Chondrocyte (in vitro differentiated cells): ENCODE data around the gene FANCE. TPM values are rescaled to one million over a fixed set of nuclear protein-coding genes. Genes with fewer than 3 reads are reported as not detected.

Experiments
- DNase-seq: peaks from one replicate; pipeline ENCODE4 v3.0.0; 2021; ENCODE audit warnings: mixed read lengths, low spot score
- H3K27ac Mint-ChIP-seq: one replicate; pipeline ENCODE4 v1.8.0; 2021; ENCODE audit warnings: mild to moderate bottlenecking, moderate library complexity, mixed read lengths; ENCODE audit not compliant: unreplicated experiment
- H3K27me3 Mint-ChIP-seq: 2 replicates; pipeline ENCODE4 v1.8.0; 2021; ENCODE audit warnings: low read depth, mixed read lengths
- H3K36me3 Mint-ChIP-seq: 2 replicates; pipeline ENCODE4 v1.8.0; 2021; ENCODE audit warnings: low read depth, mixed read lengths
- H3K4me1 Mint-ChIP-seq: 2 replicates; pipeline ENCODE4 v1.8.0; 2021; ENCODE audit warnings: low read depth, mild to moderate bottlenecking, mixed read lengths
- H3K4me3 Mint-ChIP-seq: one replicate; pipeline ENCODE4 v1.8.0; 2021; ENCODE audit warnings: mild to moderate bottlenecking, moderate library complexity, mixed read lengths; ENCODE audit not compliant: unreplicated experiment
- H3K9me3 Mint-ChIP-seq: 2 replicates; pipeline ENCODE4 v1.8.0; 2021; ENCODE audit warnings: low read depth, mixed read lengths
- CTCF ChIP-seq: fragments of 200-600 bp; sonication (generic); IDR thresholded peaks from 2 replicates; pipeline ENCODE4 v1.5.0; 2021; ENCODE audit warnings: antibody characterized with exemption, mild to moderate bottlenecking, moderate library complexity
- total RNA-seq: library from RNA; stranded (reverse); gene quantifications from 3 replicates; pipeline ENCODE4 v1.2.1, GENCODE V29; 2021

The FANCE gene
- total RNA-seq, 1 donor from 2014 or later, result 6.8 TPM

GRCh38 chr6:35501784-35502183, 49.6 kb downstream of the FANCE start:
- H3K27ac Mint-ChIP-seq, result peak overlapping the region; percentile 36
- H3K9me3 Mint-ChIP-seq, result no peaks in the 10 kb centered on the region
- peaks cover 3% of the 10 kb centered on the region for H3K27me3 Mint-ChIP-seq
- H3K4me3 Mint-ChIP-seq, result no peak overlapping the region
- TF ChIP-seq CTCF, result no peak
- H3K36me3 Mint-ChIP-seq, result no peaks in the 10 kb centered on the region
- DNase-seq, result no peak
- H3K4me1 Mint-ChIP-seq, result peaks cover 27% of the 10 kb centered on the region

- Mint-ChIP-seq H3K36me3 (no peaks in the 10 kb centered on the region), H3K27ac (no peak overlapping the region), H3K4me1 (peaks cover 26% of the 10 kb centered on the region), H3K27me3 (peaks cover 3% of the 10 kb centered on the region), H3K9me3 (no peaks in the 10 kb centered on the region), H3K4me3 (no peak overlapping the region)
- DNase-seq, result peak; percentile 79
- no peak for TF ChIP-seq CTCF
These were observed 51.4 kb downstream of the FANCE start for GRCh38 chr6:35503534-35503933.

- peaks cover 6% of the 10 kb centered on the region for H3K27me3 Mint-ChIP-seq
- peaks cover 8% of the 10 kb centered on the region for H3K4me1 Mint-ChIP-seq
- TF ChIP-seq CTCF, result no peak
- H3K4me3 Mint-ChIP-seq, result no peak overlapping the region
- no peaks in the 10 kb centered on the region for H3K36me3 Mint-ChIP-seq
- H3K27ac Mint-ChIP-seq, result no peak overlapping the region
- peak; percentile 75 for DNase-seq
- H3K9me3 Mint-ChIP-seq, result no peaks in the 10 kb centered on the region
These were observed 53.9 kb downstream of the FANCE start for GRCh38 chr6:35505999-35506412.

GRCh38 chr6:35506536-35506935, 54.4 kb downstream of the FANCE start:
- DNase-seq, result no peak
- H3K4me1 Mint-ChIP-seq, result peaks cover 6% of the 10 kb centered on the region
- H3K4me3 Mint-ChIP-seq, result no peak overlapping the region
- H3K27me3 Mint-ChIP-seq, result peaks cover 6% of the 10 kb centered on the region
- H3K27ac Mint-ChIP-seq, result no peak overlapping the region
- no peak for TF ChIP-seq CTCF
- H3K9me3 Mint-ChIP-seq, result no peaks in the 10 kb centered on the region
- H3K36me3 Mint-ChIP-seq, result no peaks in the 10 kb centered on the region

GRCh38 chr6:35507221-35507620, 55.1 kb downstream of the FANCE start:
- H3K4me3 Mint-ChIP-seq, result no peak overlapping the region
- no peaks in the 10 kb centered on the region for H3K36me3 Mint-ChIP-seq
- peaks cover 6% of the 10 kb centered on the region for H3K27me3 Mint-ChIP-seq
- no peak overlapping the region for H3K27ac Mint-ChIP-seq
- DNase-seq, result no peak
- peaks cover 6% of the 10 kb centered on the region for H3K4me1 Mint-ChIP-seq
- no peaks in the 10 kb centered on the region for H3K9me3 Mint-ChIP-seq
- no peak for TF ChIP-seq CTCF
